Measurements from ENCODE around the gene ANXA4. TPM values are rescaled to one million over a fixed set of nuclear protein-coding genes. Genes with fewer than 3 reads are reported as not detected.

The ANXA4 gene
- polyA plus RNA-seq, 1 experiment, result 133 TPM

- Histone ChIP-seq H3K27me3 (ENCODE audit: control insufficient read depth, insufficient read depth, low read length) (no peaks in the 10 kb centered on the region), H3K4me3 (ENCODE audit: low read depth, low read length) (no peak overlapping the region), H3K36me3 (ENCODE audit: control insufficient read depth, insufficient read depth, low read length) (peaks cover 3% of the 10 kb centered on the region; the same call in 1 of the 2 replicates)
- no peak for TF ChIP-seq CTCF (IDR thresholded peaks at IDR 0.05; ENCODE audit: insufficient read depth, low read depth, low read length)
- DNase-seq (ENCODE audit: low read depth), result no peak
- ChIA-PET CTCF (interaction anchor here (3.0 kb wide), 1 partner anchor 13 kb away, joined by 20 read pairs; no protein-coding TSS in a partner anchor), POLR2A (no interaction called here)
Measured at GRCh38 chr2:69804416-69804815, 62.5 kb downstream of the ANXA4 start.

GRCh38 chr2:69805887-69806286 lies 64.0 kb downstream of the ANXA4 start:
- POLR2A ChIA-PET, result no interaction called here
- DNase-seq (ENCODE audit: low read depth), result no peak

DNA sequence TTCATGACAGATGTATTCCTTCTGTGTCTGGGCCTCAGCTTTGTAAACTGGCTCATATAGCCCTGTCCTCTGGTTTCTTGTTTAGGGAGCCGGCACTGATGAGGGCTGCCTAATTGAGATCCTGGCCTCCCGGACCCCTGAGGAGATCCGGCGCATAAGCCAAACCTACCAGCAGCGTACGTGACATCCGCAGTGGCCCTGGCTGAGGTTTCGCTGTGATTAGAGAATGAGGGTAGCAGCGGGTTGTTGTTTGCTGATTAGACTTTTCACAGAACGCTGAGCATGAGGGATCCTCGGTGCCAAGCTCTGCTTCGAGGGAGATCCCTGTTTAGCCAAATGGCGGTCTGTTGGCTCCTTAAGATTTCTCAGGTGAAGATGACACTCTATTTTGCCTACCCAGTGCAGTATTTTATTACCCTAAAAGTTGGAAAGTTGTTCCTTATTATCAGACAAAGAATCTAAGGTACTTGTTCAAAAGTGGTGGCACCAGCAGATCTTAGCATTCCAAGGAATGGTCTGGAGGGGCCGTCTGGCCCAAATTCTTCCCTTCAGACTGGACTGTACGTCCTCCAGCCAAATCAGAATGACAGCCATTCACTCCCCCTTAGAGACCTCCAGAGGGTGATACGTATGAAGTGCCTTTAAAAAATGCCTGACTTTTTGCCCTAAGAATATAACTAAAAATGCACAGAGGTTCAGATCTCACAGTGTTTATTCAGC lies 66.0 kb downstream of the ANXA4 start:
- ChIA-PET POLR2A (no interaction called here), CTCF (interaction anchor here (3.0 kb wide), 1 partner anchor 10 kb away, joined by 11 read pairs; no protein-coding TSS in a partner anchor)
- Histone ChIP-seq H3K4me3 (ENCODE audit: low read depth, low read length) (no peak overlapping the region), H3K36me3 (ENCODE audit: control insufficient read depth, insufficient read depth, low read length) (peaks cover 12% of the 10 kb centered on the region), H3K27me3 (ENCODE audit: control insufficient read depth, insufficient read depth, low read length) (no peaks in the 10 kb centered on the region)
- no peak for TF ChIP-seq CTCF (IDR thresholded peaks at IDR 0.05; ENCODE audit: insufficient read depth, low read depth, low read length)
- no peak for DNase-seq (ENCODE audit: low read depth)

More at GRCh38 chr2:69805887-69806286, 64.0 kb downstream of the ANXA4 start:
- peaks cover 7% of the 10 kb centered on the region for H3K36me3 ChIP-seq (ENCODE audit: control insufficient read depth, insufficient read depth, low read length)
- no peaks in the 10 kb centered on the region for H3K27me3 ChIP-seq (ENCODE audit: control insufficient read depth, insufficient read depth, low read length)
- no peak for TF ChIP-seq CTCF (IDR thresholded peaks at IDR 0.05; ENCODE audit: insufficient read depth, low read depth, low read length)
- H3K4me3 ChIP-seq (ENCODE audit: low read depth, low read length), result no peak overlapping the region
- CTCF ChIA-PET, result interaction anchor here (0.9 to 3.0 kb wide), 3 partner anchors 11 to 81 kb away, joined by 3 to 20 read pairs (median 6); no protein-coding TSS in a partner anchor

GRCh38 chr2:69810550-69810949 lies 68.6 kb downstream of the ANXA4 start:
- TF ChIP-seq CTCF (IDR thresholded peaks at IDR 0.05; ENCODE audit: insufficient read depth, low read depth, low read length), result no peak
- DNase-seq (ENCODE audit: low read depth), result no peak
- H3K4me3 ChIP-seq (ENCODE audit: low read depth, low read length), result no peak overlapping the region
- peaks cover 13% of the 10 kb centered on the region for H3K36me3 ChIP-seq (ENCODE audit: control insufficient read depth, insufficient read depth, low read length)
- H3K27me3 ChIP-seq (ENCODE audit: control insufficient read depth, insufficient read depth, low read length), result no peaks in the 10 kb centered on the region
- ChIA-PET POLR2A (no interaction called here), CTCF (interaction anchor here (0.8 to 3.0 kb wide), 5 partner anchors 8 to 91 kb away, joined by 3 to 12 read pairs (median 4); no protein-coding TSS in a partner anchor)

GRCh38 chr2:69811018-69811417 lies 69.1 kb downstream of the ANXA4 start:
- TF ChIP-seq CTCF (IDR thresholded peaks at IDR 0.05; ENCODE audit: insufficient read depth, low read depth, low read length), result no peak
- peaks cover 13% of the 10 kb centered on the region for H3K36me3 ChIP-seq (ENCODE audit: control insufficient read depth, insufficient read depth, low read length)
- H3K4me3 ChIP-seq (ENCODE audit: low read depth, low read length), result no peak overlapping the region
- ChIA-PET POLR2A (no interaction called here), CTCF (interaction anchor here (0.8 to 11.8 kb wide), 3 partner anchors 74 to 91 kb away, joined by 3 to 257 read pairs (median 4); no protein-coding TSS in a partner anchor)
- H3K27me3 ChIP-seq (ENCODE audit: control insufficient read depth, insufficient read depth, low read length), result no peaks in the 10 kb centered on the region
- no peak for DNase-seq (ENCODE audit: low read depth)
